HEK293 (cell line): ENCODE results near the gene SOX5.

ENCODE experiments used
- CTCF ChIA-PET: fragments of 350-600 bp; formaldehyde crosslinking; extraction: SDS; loops from one replicate; lab custom pipeline; 2021; ENCODE audit warnings: antibody characterized with exemption; lab: Yijun Ruan, JAX
- POLR2A ChIA-PET: fragments of 300-600 bp; formaldehyde crosslinking; extraction: SDS; loops from one replicate; lab custom pipeline; 2020; ENCODE audit warnings: antibody characterized with exemption, inconsistent platforms; lab: Yijun Ruan, JAX
- H3K27ac ChIP-seq: fragments of 200-500 bp; sonication (Bioruptor generic); 2 replicates; pipeline ENCODE4 v1.5.1; 2014; ENCODE audit warnings: low read depth, low read length, control low read depth, inconsistent platforms; ENCODE audit errors: extremely low read depth
- H3K36me3 ChIP-seq, 2 experiments: fragments of 200-500 bp in 1 of 2; sonication (Bioruptor generic) in 1 of 2; 1 replicate in 1 of 2; 2 replicates in 1 of 2; pipeline ENCODE4 v1.5.1; 2014 to 2017; ENCODE audit warnings: inconsistent platforms in 2 of 2, low read length in 2 of 2; ENCODE audit not compliant: control insufficient read depth in 2 of 2, insufficient read depth in 1 of 2
- H3K4me1 ChIP-seq: fragments of 200-500 bp; sonication (Bioruptor generic); 2 replicates; pipeline ENCODE4 v1.5.1; 2014; ENCODE audit warnings: mild to moderate bottlenecking, low read length, inconsistent platforms; ENCODE audit not compliant: control insufficient read depth, insufficient read depth
- H3K4me3 ChIP-seq: 2 replicates; pipeline ENCODE4 v1.5.1; 2011; ENCODE audit warnings: low read depth, mild to moderate bottlenecking, control low read depth, low read length, moderate library complexity
- H3K9me3 ChIP-seq: fragments of 200-500 bp; sonication (Bioruptor generic); 2 replicates; pipeline ENCODE4 v1.5.1; 2014; ENCODE audit warnings: low read depth, low read length, inconsistent platforms; ENCODE audit not compliant: control insufficient read depth, insufficient read depth
- FEZF1 ChIP-seq: fragments of 450-650 bp; formaldehyde crosslinking; IDR thresholded peaks from 2 replicates; pipeline ENCODE4 v1.5.1; 2016; ENCODE audit warnings: missing biosample characterization, missing genetic modification characterization
- KLF7 ChIP-seq: fragments of 450-650 bp; formaldehyde crosslinking; IDR thresholded peaks from 2 replicates; pipeline ENCODE4 v1.5.1; 2016; ENCODE audit warnings: missing biosample characterization, missing genetic modification characterization, borderline replicate concordance
- MYNN ChIP-seq: fragments of 450-650 bp; formaldehyde crosslinking; IDR thresholded peaks from 2 replicates; pipeline ENCODE4 v1.5.1; 2016; ENCODE audit warnings: missing biosample characterization, missing genetic modification characterization, borderline replicate concordance
- OSR2 ChIP-seq: fragments of 450-650 bp; formaldehyde crosslinking; IDR thresholded peaks from 2 replicates; pipeline ENCODE4 v1.5.1; 2016; ENCODE audit warnings: missing biosample characterization, missing genetic modification characterization
- PRDM1 ChIP-seq: fragments of 450-650 bp; formaldehyde crosslinking; IDR thresholded peaks from 2 replicates; pipeline ENCODE4; 2016; ENCODE audit warnings: missing biosample characterization, missing genetic modification characterization
- SETDB1 ChIP-seq: IDR thresholded peaks from one replicate; pipeline ENCODE4 v1.6.1; 2017; ENCODE audit warnings: mild to moderate bottlenecking, low read length, moderate library complexity, mixed read lengths; ENCODE audit not compliant: insufficient read length
- ZBTB20 ChIP-seq: fragments of 450-650 bp; formaldehyde crosslinking; IDR thresholded peaks from 2 replicates; pipeline ENCODE4 v1.5.1; 2016; ENCODE audit warnings: missing biosample characterization, missing genetic modification characterization
- ZBTB8A ChIP-seq: fragments of 450-650 bp; formaldehyde crosslinking; IDR thresholded peaks from 2 replicates; pipeline ENCODE4 v1.5.1; 2016; ENCODE audit warnings: missing biosample characterization, missing genetic modification characterization
- ZFP69B ChIP-seq: fragments of 450-650 bp; formaldehyde crosslinking; IDR thresholded peaks from 2 replicates; pipeline ENCODE4 v1.5.1; 2016; ENCODE audit warnings: missing biosample characterization, missing genetic modification characterization
- ZIC2 ChIP-seq: fragments of 450-650 bp; formaldehyde crosslinking; IDR thresholded peaks from 2 replicates; pipeline ENCODE4 v1.5.1; 2016; ENCODE audit warnings: missing biosample characterization, missing genetic modification characterization
- ZNF140 ChIP-seq: fragments of 450-650 bp; formaldehyde crosslinking; IDR thresholded peaks from 2 replicates; pipeline ENCODE4 v1.5.1; 2016; ENCODE audit warnings: missing biosample characterization, missing genetic modification characterization
- ZNF146 ChIP-seq: fragments of 450-650 bp; formaldehyde crosslinking; IDR thresholded peaks from 2 replicates; pipeline ENCODE4 v1.5.1; 2016; ENCODE audit warnings: missing biosample characterization, missing genetic modification characterization
- ZNF148 ChIP-seq: fragments of 450-650 bp; formaldehyde crosslinking; IDR thresholded peaks from 2 replicates; pipeline ENCODE4 v1.5.0; 2017; ENCODE audit warnings: missing biosample characterization, missing genetic modification characterization, borderline replicate concordance
- ZNF157 ChIP-seq: fragments of 450-650 bp; formaldehyde crosslinking; IDR thresholded peaks from 2 replicates; pipeline ENCODE4 v1.5.1; 2016; ENCODE audit warnings: missing biosample characterization, missing genetic modification characterization
- ZNF202 ChIP-seq: fragments of 450-650 bp; formaldehyde crosslinking; IDR thresholded peaks from 2 replicates; pipeline ENCODE4 v1.5.1; 2016; ENCODE audit warnings: missing biosample characterization, missing genetic modification characterization, borderline replicate concordance
- ZNF394 ChIP-seq: fragments of 450-650 bp; formaldehyde crosslinking; IDR thresholded peaks from 2 replicates; pipeline ENCODE4 v1.5.1; 2016; ENCODE audit warnings: missing biosample characterization, missing genetic modification characterization, mild to moderate bottlenecking, moderate library complexity, borderline replicate concordance
- ZNF423 ChIP-seq: fragments of 450-650 bp; formaldehyde crosslinking; IDR thresholded peaks from 2 replicates; pipeline ENCODE4 v1.5.1; 2016; ENCODE audit warnings: missing biosample characterization, missing genetic modification characterization
- ZNF501 ChIP-seq: fragments of 450-650 bp; formaldehyde crosslinking; IDR thresholded peaks from 2 replicates; pipeline ENCODE4 v1.5.1; 2016; ENCODE audit warnings: missing biosample characterization, missing genetic modification characterization
- ZNF521 ChIP-seq: fragments of 450-650 bp; formaldehyde crosslinking; IDR thresholded peaks from 2 replicates; pipeline ENCODE4 v1.5.1; 2017; ENCODE audit warnings: missing biosample characterization, mild to moderate bottlenecking, missing genetic modification characterization
- ZNF544 ChIP-seq: fragments of 450-650 bp; formaldehyde crosslinking; IDR thresholded peaks from 2 replicates; pipeline ENCODE4 v1.5.0; 2017; ENCODE audit warnings: missing biosample characterization, missing genetic modification characterization
- ZNF548 ChIP-seq: fragments of 450-650 bp; formaldehyde crosslinking; IDR thresholded peaks from 2 replicates; pipeline ENCODE4 v1.5.1; 2016; ENCODE audit warnings: missing biosample characterization, missing genetic modification characterization
- ZNF571 ChIP-seq: fragments of 450-650 bp; formaldehyde crosslinking; IDR thresholded peaks from 2 replicates; pipeline ENCODE4 v1.5.0; 2017; ENCODE audit warnings: missing biosample characterization, missing genetic modification characterization
- ZNF585B ChIP-seq: fragments of 450-650 bp; formaldehyde crosslinking; IDR thresholded peaks from 2 replicates; pipeline ENCODE4 v1.5.1; 2016; ENCODE audit warnings: missing biosample characterization, missing genetic modification characterization
- ZNF624 ChIP-seq: fragments of 450-650 bp; formaldehyde crosslinking; IDR thresholded peaks from 2 replicates; pipeline ENCODE4 v1.5.1; 2017; ENCODE audit warnings: missing biosample characterization, missing genetic modification characterization
- ZNF660 ChIP-seq: fragments of 450-650 bp; IDR thresholded peaks from 2 replicates; pipeline ENCODE4 v1.5.1; 2018; ENCODE audit warnings: missing biosample characterization, mild to moderate bottlenecking, missing genetic modification characterization
- ZNF677 ChIP-seq: fragments of 450-650 bp; IDR thresholded peaks from 2 replicates; pipeline ENCODE4 v1.5.0; 2018; ENCODE audit warnings: missing biosample characterization, mild to moderate bottlenecking, missing genetic modification characterization, moderate library complexity
- ZNF701 ChIP-seq: fragments of 450-650 bp; formaldehyde crosslinking; IDR thresholded peaks from 2 replicates; pipeline ENCODE4 v1.5.1; 2016; ENCODE audit warnings: missing biosample characterization, missing genetic modification characterization
- ZNF707 ChIP-seq: fragments of 450-650 bp; formaldehyde crosslinking; IDR thresholded peaks from 2 replicates; pipeline ENCODE4 v1.5.1; 2016; ENCODE audit warnings: missing biosample characterization, missing genetic modification characterization
- ZNF830 ChIP-seq: fragments of 450-650 bp; IDR thresholded peaks from 2 replicates; pipeline ENCODE4 v1.5.0; 2018; ENCODE audit warnings: missing biosample characterization, missing genetic modification characterization, low read depth, mild to moderate bottlenecking, moderate library complexity
- TF ChIP-seq, protein P1 (sequence below): fragments of 450-650 bp; formaldehyde crosslinking; IDR thresholded peaks from 2 replicates; pipeline ENCODE4 v1.5.1; 2016; ENCODE audit warnings: missing biosample characterization, missing genetic modification characterization
- TF ChIP-seq, protein P2 (sequence below): fragments of 450-650 bp; formaldehyde crosslinking; IDR thresholded peaks from 2 replicates; pipeline ENCODE4 v1.5.1; 2017; ENCODE audit warnings: missing biosample characterization, missing genetic modification characterization

SOX5 gene

DNA sequence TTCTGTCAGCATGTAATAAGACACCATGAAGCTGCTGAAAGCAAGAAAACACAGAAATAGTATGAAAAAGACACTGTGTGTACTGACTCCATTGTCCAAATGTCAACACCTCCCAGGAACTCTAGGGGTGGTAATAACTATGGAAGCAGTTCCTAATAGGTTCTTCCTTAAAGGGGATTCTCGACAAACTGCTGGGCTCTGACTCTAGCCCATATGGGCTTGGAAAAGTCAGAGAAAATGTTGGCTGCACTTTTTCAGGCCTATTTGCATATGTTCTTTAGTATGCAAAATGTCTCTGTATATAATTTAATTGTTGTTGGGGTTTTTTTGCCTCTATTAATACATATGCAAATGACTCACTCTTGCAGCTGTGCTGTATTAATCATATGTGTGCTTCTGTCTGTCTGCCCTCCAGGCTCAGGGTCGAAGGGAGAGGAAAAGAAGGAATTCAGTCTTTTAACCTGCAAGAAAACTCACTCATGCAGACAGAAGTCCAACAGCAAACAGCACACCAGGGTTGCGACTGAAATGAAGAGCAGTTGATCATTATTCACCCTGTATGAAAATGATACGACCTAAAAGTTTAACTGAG, 317.6 kb downstream of the SOX5 start:
- no peak overlapping the region for H3K4me3 ChIP-seq
- TF ChIP-seq ZNF202 (tag by site-specific recombination) (no peak), FEZF1 (tag by site-specific recombination) (no peak), ZNF830 (tag by site-specific recombination) (no peak), ZBTB8A (tag by site-specific recombination) (no peak), ZNF585B (tag by site-specific recombination) (no peak)
- TF ChIP-seq, protein P1, sequence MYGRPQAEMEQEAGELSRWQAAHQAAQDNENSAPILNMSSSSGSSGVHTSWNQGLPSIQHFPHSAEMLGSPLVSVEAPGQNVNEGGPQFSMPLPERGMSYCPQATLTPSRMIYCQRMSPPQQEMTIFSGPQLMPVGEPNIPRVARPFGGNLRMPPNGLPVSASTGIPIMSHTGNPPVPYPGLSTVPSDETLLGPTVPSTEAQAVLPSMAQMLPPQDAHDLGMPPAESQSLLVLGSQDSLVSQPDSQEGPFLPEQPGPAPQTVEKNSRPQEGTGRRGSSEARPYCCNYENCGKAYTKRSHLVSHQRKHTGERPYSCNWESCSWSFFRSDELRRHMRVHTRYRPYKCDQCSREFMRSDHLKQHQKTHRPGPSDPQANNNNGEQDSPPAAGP (tag by site-specific recombination): no peak
- H3K27ac ChIP-seq: no peak overlapping the region
- POLR2A ChIA-PET: no interaction called here
- no peaks in the 10 kb centered on the region for H3K4me1 ChIP-seq
- H3K9me3 ChIP-seq: no peaks in the 10 kb centered on the region
- no peaks in the 10 kb centered on the region for H3K36me3 ChIP-seq
- CTCF ChIA-PET: no interaction called here

DNA sequence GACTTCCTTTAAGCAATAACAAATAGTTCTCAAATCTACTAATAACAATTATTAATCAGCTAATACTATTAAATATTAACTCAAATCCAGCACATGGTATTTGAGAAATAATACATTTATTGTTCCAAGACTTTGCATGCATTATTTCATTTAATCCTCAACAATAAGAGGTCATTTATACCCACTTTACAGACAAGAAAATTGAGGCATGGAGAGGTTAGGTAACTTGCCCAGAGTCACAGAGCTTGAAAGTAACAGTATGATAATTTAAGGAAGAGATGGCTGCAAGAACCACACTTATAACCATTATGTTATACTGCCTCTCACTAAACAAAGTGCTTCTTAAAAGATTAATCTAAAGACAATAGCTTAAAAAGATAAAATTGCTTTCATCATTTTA, 318.9 kb downstream of the SOX5 start:
- CTCF ChIA-PET: no interaction called here
- TF ChIP-seq KLF7 (tag by site-specific recombination) (no peak), ZNF544 (tag by site-specific recombination) (no peak), ZNF521 (tag by site-specific recombination) (no peak), ZNF501 (tag by site-specific recombination) (no peak), ZNF148 (tag by site-specific recombination) (no peak), ZNF571 (no peak), ZNF707 (tag by site-specific recombination) (no peak), PRDM1 (tag by site-specific recombination) (no peak), SETDB1 (no peak), ZNF423 (no peak), ZNF548 (tag by site-specific recombination) (no peak), ZNF677 (tag by site-specific recombination) (no peak), ZNF140 (tag by site-specific recombination) (no peak)

GRCh38 chr12:23628806-23629205, 320.7 kb downstream of the SOX5 start:
- no peak overlapping the region for H3K27ac ChIP-seq
- POLR2A ChIA-PET: no interaction called here
- CTCF ChIA-PET: no interaction called here
- TF ChIP-seq ZIC2 (tag by site-specific recombination): no peak
- no peak for TF ChIP-seq ZNF146
- no peak for TF ChIP-seq ZNF624 (tag by site-specific recombination)
- no peak for TF ChIP-seq ZFP69B (tag by site-specific recombination)
- no peak for TF ChIP-seq ZNF157 (tag by site-specific recombination)
- no peak for TF ChIP-seq MYNN (tag by site-specific recombination)
- TF ChIP-seq, protein P2, sequence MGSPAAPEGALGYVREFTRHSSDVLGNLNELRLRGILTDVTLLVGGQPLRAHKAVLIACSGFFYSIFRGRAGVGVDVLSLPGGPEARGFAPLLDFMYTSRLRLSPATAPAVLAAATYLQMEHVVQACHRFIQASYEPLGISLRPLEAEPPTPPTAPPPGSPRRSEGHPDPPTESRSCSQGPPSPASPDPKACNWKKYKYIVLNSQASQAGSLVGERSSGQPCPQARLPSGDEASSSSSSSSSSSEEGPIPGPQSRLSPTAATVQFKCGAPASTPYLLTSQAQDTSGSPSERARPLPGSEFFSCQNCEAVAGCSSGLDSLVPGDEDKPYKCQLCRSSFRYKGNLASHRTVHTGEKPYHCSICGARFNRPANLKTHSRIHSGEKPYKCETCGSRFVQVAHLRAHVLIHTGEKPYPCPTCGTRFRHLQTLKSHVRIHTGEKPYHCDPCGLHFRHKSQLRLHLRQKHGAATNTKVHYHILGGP (tag by site-specific recombination): no peak
- no peak for TF ChIP-seq ZBTB20 (tag by site-specific recombination)
- no peak for TF ChIP-seq ZNF660 (tag by site-specific recombination)
- no peak for TF ChIP-seq ZNF677 (tag by site-specific recombination)
- no peak for TF ChIP-seq ZNF394 (tag by site-specific recombination)
- no peak for TF ChIP-seq OSR2
- TF ChIP-seq ZNF701 (tag by site-specific recombination): no peak

More for the DNA sequence above, 318.9 kb downstream of the SOX5 start:
- H3K4me1 ChIP-seq: no peaks in the 10 kb centered on the region
- H3K27ac ChIP-seq: no peak overlapping the region
- H3K4me3 ChIP-seq: no peak overlapping the region
- no peaks in the 10 kb centered on the region for H3K36me3 ChIP-seq
- H3K9me3 ChIP-seq: no peaks in the 10 kb centered on the region
- POLR2A ChIA-PET: no interaction called here

More at GRCh38 chr12:23628806-23629205, 320.7 kb downstream of the SOX5 start:
- no peaks in the 10 kb centered on the region for H3K36me3 ChIP-seq
- H3K9me3 ChIP-seq: no peaks in the 10 kb centered on the region
- no peaks in the 10 kb centered on the region for H3K4me1 ChIP-seq
- H3K4me3 ChIP-seq: no peak overlapping the region
